Adipocyte (in vitro differentiated cells): ENCODE results near the gene ZBTB20.
"Not testable (repeated sequence)": the region's sequence is repeated elsewhere in the genome, so short reads cannot be mapped to it uniquely, and the experiment has no call there.

ENCODE experiments used
- DNase-seq: peaks from one replicate; pipeline ENCODE4 v3.0.0-alpha.2; 2015; ENCODE audit warnings: low read depth
- H3K27me3 ChIP-seq: replicated peaks from 2 replicates; pipeline ENCODE4 v1.7.0; 2013; ENCODE audit warnings: mild to moderate bottlenecking, low read length, moderate library complexity; ENCODE audit not compliant: control insufficient read depth, insufficient read depth
- H3K36me3 ChIP-seq: 2 replicates; pipeline ENCODE4 v1.7.0; 2013; ENCODE audit warnings: low read length, mild to moderate bottlenecking, moderate library complexity; ENCODE audit not compliant: control insufficient read depth, insufficient read depth, severe bottlenecking
- H3K4me1 ChIP-seq: 2 replicates; pipeline ENCODE4 v1.7.0; 2013; ENCODE audit warnings: mild to moderate bottlenecking, low read length, moderate library complexity; ENCODE audit not compliant: control insufficient read depth, insufficient read depth
- H3K4me3 ChIP-seq: 2 replicates; pipeline ENCODE4 v1.7.0; 2013; ENCODE audit warnings: mild to moderate bottlenecking, low read length, moderate library complexity
- H3K9ac ChIP-seq: 2 replicates; pipeline ENCODE4 v1.7.0; 2013; ENCODE audit warnings: mild to moderate bottlenecking, low read length, moderate library complexity
- H3K9me3 ChIP-seq: 2 replicates; pipeline ENCODE4 v1.7.0; 2013; ENCODE audit warnings: mild to moderate bottlenecking, low read length, moderate library complexity; ENCODE audit not compliant: control insufficient read depth

ZBTB20 gene

DNA sequence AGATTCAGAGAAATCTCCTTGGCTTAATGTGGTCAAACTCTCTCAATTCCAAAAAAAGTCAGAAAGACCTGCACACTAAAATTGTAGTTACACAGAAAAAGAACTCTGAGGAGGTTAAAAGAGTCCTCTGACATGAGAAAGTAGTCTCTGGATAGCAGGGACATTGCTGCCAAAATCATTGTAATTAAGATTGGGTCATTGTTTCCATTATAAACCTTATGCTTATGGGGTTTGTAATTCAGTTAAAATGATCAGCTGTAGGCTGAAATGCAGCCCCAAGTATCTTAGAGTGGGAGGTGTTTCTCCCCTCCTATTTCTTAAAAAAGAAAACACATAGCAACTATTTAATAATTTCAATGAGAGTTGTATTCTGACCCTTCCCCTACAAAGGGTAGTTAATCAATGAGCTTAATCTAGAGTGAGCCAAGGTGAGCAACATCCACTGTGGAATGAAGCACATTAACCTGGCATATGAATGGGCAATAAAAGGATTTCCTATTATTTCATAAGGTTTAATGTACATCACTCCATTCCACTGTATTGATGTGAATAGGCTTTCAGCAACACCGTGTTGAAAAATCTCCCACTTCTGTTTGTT, 446.4 kb downstream of the ZBTB20 start:
- Histone ChIP-seq H3K4me3 (no peak overlapping the region), H3K9me3 (no peaks in the 10 kb centered on the region), H3K27me3 (no peaks in the 10 kb centered on the region), H3K36me3 (no peaks in the 10 kb centered on the region), H3K9ac (no peak overlapping the region), H3K4me1 (peaks cover 3% of the 10 kb centered on the region)
- DNase-seq = no peak

DNA sequence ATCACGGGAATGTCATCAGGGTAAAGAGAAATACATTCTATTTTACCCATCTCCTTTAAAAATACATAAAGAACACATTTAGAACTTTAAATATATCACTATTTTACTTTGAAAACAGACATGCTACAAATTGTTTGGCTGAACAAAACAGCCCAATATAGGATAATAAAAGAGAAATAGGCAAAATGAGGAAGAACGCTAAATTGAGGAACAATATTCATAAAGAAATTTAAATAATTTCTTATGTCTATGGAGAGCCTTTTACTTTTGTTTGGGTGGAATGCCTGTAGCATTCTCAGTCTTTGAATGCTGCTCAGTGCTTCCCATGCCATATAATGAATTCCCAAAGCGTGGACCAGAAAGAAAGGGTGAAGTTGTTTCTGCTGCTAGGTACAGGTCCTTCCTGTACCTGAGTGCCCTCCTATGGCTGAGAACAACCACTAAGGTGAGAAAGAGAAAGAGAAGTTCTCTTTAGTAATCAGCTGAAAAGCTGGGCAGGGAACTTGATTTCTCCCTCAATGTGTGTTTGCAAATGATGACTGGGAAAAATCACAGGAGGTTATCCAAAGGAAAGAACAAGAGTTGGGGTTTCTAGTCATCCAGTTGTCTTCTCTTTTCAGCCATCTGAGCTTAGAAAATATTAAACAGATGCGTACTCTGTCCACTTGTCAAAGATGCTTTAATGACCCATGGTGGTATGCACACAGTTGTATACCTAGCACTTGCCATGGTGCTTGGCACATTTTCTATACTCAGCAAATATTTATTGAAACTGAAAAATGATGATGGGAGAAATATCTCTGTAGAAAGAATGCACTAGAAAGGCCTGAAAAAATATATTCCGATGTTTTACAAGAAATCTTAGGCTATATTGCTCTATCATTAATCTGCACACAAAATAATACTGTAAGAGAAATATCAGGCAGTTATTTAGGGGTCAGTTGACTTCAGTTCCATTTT, 448.7 kb downstream of the ZBTB20 start:
- Histone ChIP-seq H3K4me3 (no peak overlapping the region), H3K9me3 (no peaks in the 10 kb centered on the region), H3K36me3 (no peaks in the 10 kb centered on the region), H3K4me1 (no peaks in the 10 kb centered on the region), H3K27me3 (no peaks in the 10 kb centered on the region), H3K9ac (no peak overlapping the region)
- no peak for DNase-seq

DNA sequence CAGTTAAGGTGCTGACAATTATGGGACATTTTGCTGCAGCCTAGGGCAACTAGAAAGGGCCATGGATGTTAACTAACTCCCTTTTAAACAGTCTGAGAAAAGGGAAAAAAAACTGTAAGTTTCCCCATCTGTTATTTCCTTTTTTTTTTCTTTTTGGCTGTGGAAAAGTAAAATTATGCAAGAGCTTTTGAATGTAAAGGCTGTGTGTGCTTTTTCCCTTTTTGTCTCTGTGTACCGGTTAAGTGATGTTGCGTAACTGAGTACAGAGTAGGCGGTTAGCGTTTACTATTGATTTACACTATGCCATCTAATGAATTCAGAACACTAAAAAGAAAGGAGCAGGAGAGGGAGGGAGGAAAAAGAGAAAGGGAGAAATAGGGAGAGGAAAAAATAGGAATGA, 449.7 kb downstream of the ZBTB20 start:
- no peaks in the 10 kb centered on the region for H3K36me3 ChIP-seq
- H3K9ac ChIP-seq = no peak overlapping the region

DNA sequence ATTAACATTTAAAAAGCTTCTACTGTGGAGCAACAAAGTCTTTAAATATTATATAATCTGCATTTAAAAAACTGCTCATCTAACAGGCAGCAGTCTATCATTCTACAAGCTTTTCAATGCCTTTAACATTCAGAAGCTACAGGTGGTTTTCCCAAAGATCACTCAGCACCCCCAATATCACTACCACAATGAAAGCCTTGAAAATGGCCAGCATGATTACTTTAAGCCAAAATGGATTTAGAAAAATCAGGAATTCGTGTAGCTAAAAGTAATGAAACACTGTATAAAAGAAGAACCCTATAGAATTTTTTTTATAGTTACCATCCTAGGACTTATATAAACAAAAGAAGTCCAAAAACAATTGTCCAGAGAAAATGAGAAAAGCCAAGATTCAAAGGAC, 452.8 kb downstream of the ZBTB20 start:
- peaks cover 7% of the 10 kb centered on the region for H3K4me1 ChIP-seq
- H3K36me3 ChIP-seq = no peaks in the 10 kb centered on the region
- H3K27me3 ChIP-seq = no peaks in the 10 kb centered on the region
- no peaks in the 10 kb centered on the region for H3K9me3 ChIP-seq
- H3K9ac ChIP-seq = no peak overlapping the region
- no peak overlapping the region for H3K4me3 ChIP-seq
- DNase-seq = no peak

More for the DNA sequence above, 449.7 kb downstream of the ZBTB20 start:
- Histone ChIP-seq H3K4me3 (no peak overlapping the region), H3K27me3 (no peaks in the 10 kb centered on the region), H3K9me3 (no peaks in the 10 kb centered on the region), H3K4me1 (no peaks in the 10 kb centered on the region)
- DNase-seq = peak; percentile 12

DNA sequence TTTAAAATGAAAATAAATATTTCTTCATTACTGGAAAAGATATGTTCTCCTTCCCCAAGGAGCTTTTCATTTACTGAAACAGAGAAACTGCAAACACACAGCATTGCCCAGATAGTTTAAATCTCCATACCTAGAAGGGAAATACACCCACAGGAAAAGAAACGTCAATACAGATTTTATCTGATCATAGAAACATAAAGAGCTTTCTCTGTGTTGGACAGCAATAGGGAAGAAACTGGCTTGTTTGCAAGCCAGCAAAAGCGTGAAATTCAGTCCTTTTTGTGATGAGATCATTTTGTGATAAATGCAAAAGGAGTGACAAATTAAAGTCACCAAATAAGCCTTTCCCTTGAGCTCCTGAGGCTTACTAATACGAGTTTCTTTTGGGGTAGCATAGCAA, 455.2 kb downstream of the ZBTB20 start:
- H3K4me3 ChIP-seq = no peak overlapping the region
- H3K27me3 ChIP-seq = no peaks in the 10 kb centered on the region
- H3K9me3 ChIP-seq = no peaks in the 10 kb centered on the region
- no peak overlapping the region for H3K9ac ChIP-seq
- peaks cover 8% of the 10 kb centered on the region for H3K4me1 ChIP-seq
- DNase-seq = no peak
- no peaks in the 10 kb centered on the region for H3K36me3 ChIP-seq

DNA sequence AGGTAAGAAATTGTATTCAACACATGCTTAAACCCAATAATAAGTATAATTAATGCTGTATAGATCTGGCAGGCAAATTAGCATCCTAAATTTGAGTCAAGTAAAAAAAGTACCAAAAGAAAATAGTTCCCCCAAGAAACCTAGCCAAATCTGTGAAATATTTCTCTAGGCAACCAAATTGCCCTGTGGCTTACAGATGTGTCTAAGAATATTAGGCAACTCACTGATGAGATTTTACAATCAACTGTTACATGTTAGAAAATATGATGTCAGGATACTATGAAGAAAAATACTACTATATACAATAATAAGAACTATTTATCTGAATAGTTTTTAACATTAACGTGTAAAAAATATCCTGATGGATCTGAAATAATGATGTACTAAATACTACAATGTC, 456.2 kb downstream of the ZBTB20 start:
- no peak overlapping the region for H3K9ac ChIP-seq
- H3K4me3 ChIP-seq = no peak overlapping the region
- no peaks in the 10 kb centered on the region for H3K27me3 ChIP-seq
- peaks cover 17% of the 10 kb centered on the region for H3K4me1 ChIP-seq
- DNase-seq = no peak
- H3K9me3 ChIP-seq = no peaks in the 10 kb centered on the region
- no peaks in the 10 kb centered on the region for H3K36me3 ChIP-seq

DNA sequence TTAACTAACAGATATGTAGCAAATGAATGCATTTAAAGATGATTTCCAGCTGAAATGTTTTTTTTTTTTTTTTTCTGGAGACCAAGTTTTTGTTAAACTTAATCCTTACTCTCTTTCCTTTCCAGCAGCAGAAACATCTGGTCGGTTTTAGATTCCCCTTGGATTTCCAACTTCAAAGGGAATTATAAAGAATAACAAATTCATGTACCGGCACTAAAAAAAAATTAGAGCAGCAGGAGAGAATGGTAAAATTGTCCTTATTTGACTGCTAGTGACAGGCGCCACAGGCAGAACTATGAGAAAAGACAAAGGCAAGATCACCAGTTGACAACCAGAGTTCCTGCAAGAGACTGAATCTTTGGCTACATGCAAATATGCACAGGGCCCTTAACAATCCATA, 459.9 kb downstream of the ZBTB20 start:
- no peaks in the 10 kb centered on the region for H3K27me3 ChIP-seq
- H3K9me3 ChIP-seq = no peaks in the 10 kb centered on the region
- H3K4me1 ChIP-seq = peaks cover 17% of the 10 kb centered on the region
- no peak overlapping the region for H3K9ac ChIP-seq
- DNase-seq = peak; percentile 17
- no peak overlapping the region for H3K4me3 ChIP-seq
- no peaks in the 10 kb centered on the region for H3K36me3 ChIP-seq

DNA sequence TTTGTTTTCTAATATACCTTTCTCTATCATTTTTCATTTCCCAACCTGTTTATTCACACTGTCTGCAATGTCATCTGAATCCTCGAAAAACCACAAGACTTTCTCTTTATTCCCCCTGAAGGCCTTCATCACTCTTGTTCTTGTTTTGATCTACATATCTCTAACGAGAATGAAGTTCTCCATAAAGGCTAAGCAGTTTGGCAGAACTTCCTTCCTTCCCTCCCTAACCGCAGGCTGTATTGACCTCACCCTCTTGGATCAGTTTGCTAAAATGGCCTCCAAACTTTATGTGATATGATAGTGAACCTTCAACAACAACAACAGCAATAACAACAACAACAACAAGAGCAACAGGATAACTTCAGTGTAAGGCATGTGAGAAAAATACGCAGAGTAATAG, 460.5 kb downstream of the ZBTB20 start:
- DNase-seq = peak; percentile 12
- no peak overlapping the region for H3K9ac ChIP-seq
- no peaks in the 10 kb centered on the region for H3K9me3 ChIP-seq
- peaks cover 17% of the 10 kb centered on the region for H3K4me1 ChIP-seq
- H3K36me3 ChIP-seq = no peaks in the 10 kb centered on the region
- H3K27me3 ChIP-seq = no peaks in the 10 kb centered on the region
- H3K4me3 ChIP-seq = peak overlapping the region; percentile 31

DNA sequence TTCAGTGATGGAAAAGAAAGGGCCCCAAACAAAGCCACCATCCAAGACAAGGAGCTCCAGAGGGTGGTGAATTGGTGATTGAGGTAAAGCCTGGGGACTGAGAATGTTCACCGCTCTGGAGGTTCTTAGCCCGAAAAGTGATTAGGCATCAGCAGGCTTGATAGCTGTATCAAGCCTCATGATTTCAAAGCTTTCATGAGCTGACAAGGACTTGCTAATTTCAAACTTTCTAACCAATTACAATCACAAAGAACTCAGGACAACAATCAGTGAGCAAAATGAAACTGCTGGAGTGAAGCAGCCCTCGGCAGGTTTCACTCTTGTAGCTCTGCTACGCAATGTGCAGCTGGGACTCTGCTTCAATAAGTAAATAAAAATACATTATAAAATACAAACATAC, 461.9 kb downstream of the ZBTB20 start:
- H3K36me3 ChIP-seq = no peaks in the 10 kb centered on the region
- no peak for DNase-seq
- H3K27me3 ChIP-seq = no peaks in the 10 kb centered on the region
- no peak overlapping the region for H3K4me3 ChIP-seq
- peaks cover 10% of the 10 kb centered on the region for H3K4me1 ChIP-seq
- no peak overlapping the region for H3K9ac ChIP-seq
- no peaks in the 10 kb centered on the region for H3K9me3 ChIP-seq

DNA sequence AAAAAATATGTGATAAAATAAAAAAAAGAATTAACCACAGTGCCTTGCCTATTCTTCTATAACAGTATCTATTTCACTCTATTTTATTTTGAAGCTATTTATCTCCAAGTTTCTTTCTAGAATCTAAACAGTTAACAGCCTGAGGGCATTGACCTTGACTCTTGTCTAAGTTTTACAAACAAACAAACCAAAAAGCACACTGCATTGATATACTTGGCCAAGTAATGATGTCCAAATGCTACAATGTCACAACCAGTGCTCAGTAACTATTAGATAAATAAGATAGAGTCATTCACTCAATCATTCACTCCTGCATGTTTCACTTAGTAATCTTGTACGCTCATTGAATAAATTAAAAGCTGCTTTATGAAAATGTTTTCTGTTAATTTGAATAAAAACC, 466.8 kb downstream of the ZBTB20 start:
- no peaks in the 10 kb centered on the region for H3K36me3 ChIP-seq
- no peaks in the 10 kb centered on the region for H3K9me3 ChIP-seq
- no peak overlapping the region for H3K4me3 ChIP-seq
- no peaks in the 10 kb centered on the region for H3K27me3 ChIP-seq
- no peak overlapping the region for H3K9ac ChIP-seq
- H3K4me1 ChIP-seq = no peaks in the 10 kb centered on the region
- DNase-seq = no peak

DNA sequence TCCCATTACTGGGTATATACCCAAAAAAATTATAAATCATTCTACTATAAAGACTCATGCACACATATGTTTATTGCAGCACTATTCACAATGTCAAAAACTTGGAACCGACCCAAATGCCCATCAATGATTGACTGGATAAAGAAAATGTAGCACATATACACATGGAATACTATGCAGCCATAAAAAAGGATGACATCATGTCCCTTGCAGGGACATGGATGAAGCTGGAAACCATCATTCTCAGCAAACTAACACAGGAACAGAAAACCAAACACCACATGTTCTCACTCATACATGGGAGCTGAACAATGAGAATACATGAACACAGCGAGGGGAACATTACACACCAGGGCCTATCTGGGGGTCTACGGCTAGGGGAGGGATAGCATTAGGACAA, 467.3 kb downstream of the ZBTB20 start:
- H3K9me3 ChIP-seq, H3K36me3 ChIP-seq, H3K9ac ChIP-seq, H3K27me3 ChIP-seq, H3K4me3 ChIP-seq, DNase-seq, H3K4me1 ChIP-seq: not testable (repeated sequence)
